PC-3 (cell line): Measurements from ENCODE around the gene CARMIL1.

Experiments
- EZH2 ChIP-seq: fragments of 300-600 bp; sonication (generic); IDR thresholded peaks from one replicate; pipeline ENCODE4 v1.6.1; 2017; ENCODE audit warnings: antibody characterized with exemption, mild to moderate bottlenecking, low read length; ENCODE audit not compliant: unreplicated experiment
- EZH2phosphoT487 ChIP-seq: fragments of 300-600 bp; sonication (generic); IDR thresholded peaks from 2 replicates; pipeline ENCODE4 v1.6.1; 2018; ENCODE audit warnings: mild to moderate bottlenecking, antibody characterized with exemption, low read length, borderline replicate concordance
- TF ChIP-seq, protein P1 (sequence below): fragments of 300-600 bp; sonication (generic); conservative IDR thresholded peaks from 2 replicates; pipeline ENCODE4 v1.5.1; 2017; ENCODE audit warnings: antibody characterized with exemption, low read depth, mild to moderate bottlenecking, low read length

DNA sequence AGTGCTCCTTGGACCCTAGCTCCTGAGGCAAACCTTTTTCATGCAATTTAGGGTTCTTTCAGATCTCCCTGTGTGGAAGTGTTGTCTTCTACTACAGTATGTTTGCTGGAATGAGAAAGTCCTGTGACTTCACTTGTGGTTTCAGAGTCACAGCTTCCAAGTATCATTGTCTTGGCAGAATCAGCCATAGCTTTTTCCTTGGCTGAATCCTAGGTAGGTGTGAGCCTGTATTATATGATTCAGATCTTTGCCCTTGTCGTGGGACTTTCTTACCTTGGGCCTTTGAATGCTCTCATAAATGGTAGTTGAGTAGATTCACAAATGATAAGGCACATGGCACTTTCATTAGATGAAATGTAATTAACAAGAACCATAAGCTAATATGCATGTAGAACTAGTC is 16.5 kb downstream of the CARMIL1 start:
- TF ChIP-seq, protein P1, sequence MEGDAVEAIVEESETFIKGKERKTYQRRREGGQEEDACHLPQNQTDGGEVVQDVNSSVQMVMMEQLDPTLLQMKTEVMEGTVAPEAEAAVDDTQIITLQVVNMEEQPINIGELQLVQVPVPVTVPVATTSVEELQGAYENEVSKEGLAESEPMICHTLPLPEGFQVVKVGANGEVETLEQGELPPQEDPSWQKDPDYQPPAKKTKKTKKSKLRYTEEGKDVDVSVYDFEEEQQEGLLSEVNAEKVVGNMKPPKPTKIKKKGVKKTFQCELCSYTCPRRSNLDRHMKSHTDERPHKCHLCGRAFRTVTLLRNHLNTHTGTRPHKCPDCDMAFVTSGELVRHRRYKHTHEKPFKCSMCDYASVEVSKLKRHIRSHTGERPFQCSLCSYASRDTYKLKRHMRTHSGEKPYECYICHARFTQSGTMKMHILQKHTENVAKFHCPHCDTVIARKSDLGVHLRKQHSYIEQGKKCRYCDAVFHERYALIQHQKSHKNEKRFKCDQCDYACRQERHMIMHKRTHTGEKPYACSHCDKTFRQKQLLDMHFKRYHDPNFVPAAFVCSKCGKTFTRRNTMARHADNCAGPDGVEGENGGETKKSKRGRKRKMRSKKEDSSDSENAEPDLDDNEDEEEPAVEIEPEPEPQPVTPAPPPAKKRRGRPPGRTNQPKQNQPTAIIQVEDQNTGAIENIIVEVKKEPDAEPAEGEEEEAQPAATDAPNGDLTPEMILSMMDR: no peak
- no peak for TF ChIP-seq EZH2
- TF ChIP-seq EZH2phosphoT487: no peak
